Chondrocyte (in vitro differentiated cells): ENCODE measurements around the gene ACER3. TPM values are rescaled to one million over a fixed set of nuclear protein-coding genes. Genes with fewer than 3 reads are reported as not detected.

Experiments used
- DNase-seq: peaks from one replicate; pipeline ENCODE4 v3.0.0; 2021; ENCODE audit warnings: mixed read lengths, low spot score
- H3K27ac Mint-ChIP-seq: one replicate; pipeline ENCODE4 v1.8.0; 2021; ENCODE audit warnings: mild to moderate bottlenecking, moderate library complexity, mixed read lengths; ENCODE audit not compliant: unreplicated experiment
- H3K27me3 Mint-ChIP-seq: 2 replicates; pipeline ENCODE4 v1.8.0; 2021; ENCODE audit warnings: low read depth, mixed read lengths
- H3K36me3 Mint-ChIP-seq: 2 replicates; pipeline ENCODE4 v1.8.0; 2021; ENCODE audit warnings: low read depth, mixed read lengths
- H3K4me1 Mint-ChIP-seq: 2 replicates; pipeline ENCODE4 v1.8.0; 2021; ENCODE audit warnings: low read depth, mild to moderate bottlenecking, mixed read lengths
- H3K4me3 Mint-ChIP-seq: one replicate; pipeline ENCODE4 v1.8.0; 2021; ENCODE audit warnings: mild to moderate bottlenecking, moderate library complexity, mixed read lengths; ENCODE audit not compliant: unreplicated experiment
- H3K9me3 Mint-ChIP-seq: 2 replicates; pipeline ENCODE4 v1.8.0; 2021; ENCODE audit warnings: low read depth, mixed read lengths
- CTCF ChIP-seq: fragments of 200-600 bp; sonication (generic); IDR thresholded peaks from 2 replicates; pipeline ENCODE4 v1.5.0; 2021; ENCODE audit warnings: antibody characterized with exemption, mild to moderate bottlenecking, moderate library complexity
- total RNA-seq: library from RNA; stranded (reverse); gene quantifications from 3 replicates; pipeline ENCODE4 v1.2.1, GENCODE V29; 2021

Gene ACER3
- total RNA-seq, 1 donor from 2014 or later, result 17.9 TPM

GRCh38 chr11:76902121-76903014, 41.6 kb downstream of the ACER3 start:
- Mint-ChIP-seq H3K4me3 (no peak overlapping the region), H3K36me3 (peaks cover 1% of the 10 kb centered on the region), H3K9me3 (peaks cover 6% of the 10 kb centered on the region), H3K4me1 (no peaks in the 10 kb centered on the region), H3K27ac (no peak overlapping the region), H3K27me3 (no peaks in the 10 kb centered on the region)
- no peak for DNase-seq
- no peak for TF ChIP-seq CTCF

GRCh38 chr11:76903325-76903724, 42.6 kb downstream of the ACER3 start:
- Mint-ChIP-seq H3K27me3 (no peaks in the 10 kb centered on the region), H3K36me3 (peaks cover 1% of the 10 kb centered on the region), H3K4me1 (no peaks in the 10 kb centered on the region), H3K27ac (no peak overlapping the region), H3K4me3 (no peak overlapping the region), H3K9me3 (peaks cover 8% of the 10 kb centered on the region)
- no peak for TF ChIP-seq CTCF
- no peak for DNase-seq

- H3K27ac Mint-ChIP-seq, result no peak overlapping the region
- no peaks in the 10 kb centered on the region for H3K27me3 Mint-ChIP-seq
- no peak for TF ChIP-seq CTCF
- no peaks in the 10 kb centered on the region for H3K4me1 Mint-ChIP-seq
- peaks cover 13% of the 10 kb centered on the region for H3K9me3 Mint-ChIP-seq
- peaks cover 6% of the 10 kb centered on the region for H3K36me3 Mint-ChIP-seq
- DNase-seq, result no peak
- no peak overlapping the region for H3K4me3 Mint-ChIP-seq
These were observed 50.1 kb downstream of the ACER3 start for GRCh38 chr11:76910620-76911414.

GRCh38 chr11:76911415-76911808, 50.7 kb downstream of the ACER3 start:
- Mint-ChIP-seq H3K27ac (no peak overlapping the region), H3K4me1 (no peaks in the 10 kb centered on the region), H3K9me3 (peaks cover 10% of the 10 kb centered on the region), H3K4me3 (no peak overlapping the region), H3K36me3 (peaks cover 6% of the 10 kb centered on the region), H3K27me3 (no peaks in the 10 kb centered on the region)
- TF ChIP-seq CTCF, result no peak
- no peak for DNase-seq

GRCh38 chr11:76916712-76917111, 56.0 kb downstream of the ACER3 start:
- no peak for DNase-seq
- Mint-ChIP-seq H3K27me3 (no peaks in the 10 kb centered on the region), H3K27ac (no peak overlapping the region), H3K4me3 (no peak overlapping the region), H3K9me3 (no peaks in the 10 kb centered on the region), H3K4me1 (peaks cover 6% of the 10 kb centered on the region), H3K36me3 (no peaks in the 10 kb centered on the region)
- TF ChIP-seq CTCF, result no peak
